Vagina (tissue), 2 donors: ENCODE data around the gene SIGMAR1.

Experiments
- POLR2A ChIP-seq, 2 donors: fragments of 450-650 bp; IDR thresholded peaks; one replicate each; pipeline ENCODE4 v1.6.1; 2017; ENCODE audit warnings: antibody characterized with exemption in 2 of 2, mild to moderate bottlenecking in 2 of 2, moderate library complexity in 2 of 2
- TF ChIP-seq, protein P1 (sequence below), 3 experiments: fragments of 450-650 bp in 2 of 3; fragments of 200-600 bp in 1 of 3; sonication (generic) in 1 of 3; IDR thresholded peaks; one replicate each; pipeline ENCODE4 v1.5.1; 2017 to 2019; ENCODE audit warnings: antibody characterized with exemption in 3 of 3, mild to moderate bottlenecking in 2 of 3, moderate library complexity in 2 of 3

DNA sequence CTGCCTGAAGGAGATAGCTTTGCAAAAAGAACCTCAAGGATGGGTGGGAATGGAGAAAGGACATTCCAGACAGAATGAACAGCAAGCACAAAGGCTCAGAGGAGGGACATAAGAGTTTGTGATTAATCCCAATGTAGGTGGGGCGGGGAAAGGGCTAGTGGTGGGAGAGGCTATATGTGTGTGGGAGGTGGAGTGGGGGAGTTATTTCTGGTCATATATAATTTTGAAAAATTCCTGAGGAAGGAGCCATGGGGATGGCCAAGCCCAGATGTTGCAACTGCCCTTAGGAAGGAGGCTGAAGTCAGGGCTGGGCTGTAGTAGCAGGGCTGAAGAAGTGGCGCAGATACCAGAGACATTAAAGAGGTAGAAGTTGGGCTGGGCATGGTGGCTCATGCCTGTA is 38.3 kb upstream of the SIGMAR1 start:
- TF ChIP-seq, protein P1, sequence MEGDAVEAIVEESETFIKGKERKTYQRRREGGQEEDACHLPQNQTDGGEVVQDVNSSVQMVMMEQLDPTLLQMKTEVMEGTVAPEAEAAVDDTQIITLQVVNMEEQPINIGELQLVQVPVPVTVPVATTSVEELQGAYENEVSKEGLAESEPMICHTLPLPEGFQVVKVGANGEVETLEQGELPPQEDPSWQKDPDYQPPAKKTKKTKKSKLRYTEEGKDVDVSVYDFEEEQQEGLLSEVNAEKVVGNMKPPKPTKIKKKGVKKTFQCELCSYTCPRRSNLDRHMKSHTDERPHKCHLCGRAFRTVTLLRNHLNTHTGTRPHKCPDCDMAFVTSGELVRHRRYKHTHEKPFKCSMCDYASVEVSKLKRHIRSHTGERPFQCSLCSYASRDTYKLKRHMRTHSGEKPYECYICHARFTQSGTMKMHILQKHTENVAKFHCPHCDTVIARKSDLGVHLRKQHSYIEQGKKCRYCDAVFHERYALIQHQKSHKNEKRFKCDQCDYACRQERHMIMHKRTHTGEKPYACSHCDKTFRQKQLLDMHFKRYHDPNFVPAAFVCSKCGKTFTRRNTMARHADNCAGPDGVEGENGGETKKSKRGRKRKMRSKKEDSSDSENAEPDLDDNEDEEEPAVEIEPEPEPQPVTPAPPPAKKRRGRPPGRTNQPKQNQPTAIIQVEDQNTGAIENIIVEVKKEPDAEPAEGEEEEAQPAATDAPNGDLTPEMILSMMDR (IDR thresholded peaks at IDR 0.05), result no peak
- TF ChIP-seq POLR2A (IDR thresholded peaks at IDR 0.05), result no peak
